Aorta (tissue), 5 donors: ENCODE results near the gene PSMC5. TPM values are rescaled to one million over a fixed set of nuclear protein-coding genes. Genes with fewer than 3 reads are reported as not detected.

Source experiments
- ATAC-seq: fragments of 200-7000 bp; cut with Tn5 transposase; one replicate; pipeline ENCODE4 v1.9.1; 2022; ENCODE audit warnings: moderate library complexity; ENCODE audit not compliant: low FRiP score
- DNase-seq, 2 donors: peaks; one replicate each; pipeline ENCODE4 v3.0.0-alpha.2; 2020
- H3K27ac ChIP-seq, 2 donors: one replicate each; pipeline ENCODE4 v1.5.1; 2013; ENCODE audit warnings: low read length in 2 of 2, mild to moderate bottlenecking in 2 of 2, moderate library complexity in 2 of 2, control low read depth in 1 of 2, inconsistent platforms in 1 of 2, low read depth in 1 of 2
- H3K27me3 ChIP-seq, 2 donors: one replicate each; pipeline ENCODE4 v1.6.1; 2013; ENCODE audit warnings: control low read depth in 1 of 2, low read length in 1 of 2, mild to moderate bottlenecking in 1 of 2, moderate library complexity in 1 of 2; ENCODE audit not compliant: insufficient read depth in 2 of 2, control insufficient read depth in 1 of 2
- H3K36me3 ChIP-seq, 2 donors: one replicate each; pipeline ENCODE4 v1.6.1; 2013; ENCODE audit warnings: control low read depth in 1 of 2, low read length in 1 of 2, mild to moderate bottlenecking in 1 of 2; ENCODE audit not compliant: insufficient read depth in 2 of 2, control insufficient read depth in 1 of 2
- H3K4me1 ChIP-seq, 2 donors: one replicate each; pipeline ENCODE4 v1.6.1; 2013; ENCODE audit warnings: low read length in 2 of 2, control low read depth in 1 of 2, mild to moderate bottlenecking in 1 of 2, moderate library complexity in 1 of 2; ENCODE audit not compliant: insufficient read depth in 2 of 2, control insufficient read depth in 1 of 2
- H3K4me3 ChIP-seq, 2 donors: one replicate each; pipeline ENCODE4 v1.5.1; 2013; ENCODE audit warnings: low read length in 2 of 2, control low read depth in 1 of 2, mild to moderate bottlenecking in 1 of 2
- H3K9me3 ChIP-seq: one replicate; pipeline ENCODE4 v1.6.1; 2013; ENCODE audit warnings: mild to moderate bottlenecking, low read length; ENCODE audit not compliant: control insufficient read depth
- WGBS, 2 donors: extraction: QIAGEN DNeasy Blood & Tissue Kit; methylation state at CpG; one replicate each; pipeline ENCODE4 v1.1.7; 2013; 5-methylcytosine and 5-hydroxymethylcytosine counted together
- intact Hi-C, 2 donors: fragments of 100-400 bp; cut with DNase I; formaldehyde crosslinking; loops; one replicate each; pipeline versions ENCODE4 v1.14.2 to v1.15.0; 2022
- polyA plus RNA-seq, 2 donors: library from polyadenylated mRNA; stranded (reverse); fragments of 200-250 nt; gene quantifications; one replicate each; pipeline ENCODE4 v1.2.3, GENCODE V29; 2013
- total RNA-seq, 2 donors: library from RNA; stranded (reverse); fragmentation: NEBNext Ultra II Directional; extraction: Animal tissue kit (Norgen Biotek cat#: 25700); gene quantifications; one replicate each; pipeline ENCODE4 v1.2.1, GENCODE V29; 2021
- donor health status: healthy with polysubstance abuse.
- donor health status: Bipolar disorder and iron deficiency.
- donor health status: DM: no; HTN: no; CAD: no.
- donor health status: DM: no; HTN: no; CAD: no.
- donor health status: DM: yes; HTN: yes; CAD: no.

The PSMC5 gene
- total and polyA plus RNA-seq, 4 donors: 81.1 to 208 (median 118) TPM

GRCh38 chr17:63826468-63827001 is 696 bp upstream of the PSMC5 start:
- H3K27ac ChIP-seq: peak overlapping the region in 1 of 2 donors; percentile 30
- peaks cover 4 to 19% of the 10 kb centered on the region in 2 donors for H3K36me3 ChIP-seq
- intact Hi-C loops: loop anchor here in 1 of 2 donors (2.0 to 5.0 kb wide), 2 partner anchors 54 to 681 kb away; partner anchors contain the start of genes CCDC47, CEP95 and DDX5
- DNase-seq (peak; percentile 50 to 80), ATAC-seq (peak; percentile 15)
- 0 to 1% methylated on average over 31 of the region's 31 CpGs for WGBS, 2 donors
- no peaks in the 10 kb centered on the region for H3K9me3 ChIP-seq
- H3K4me3 ChIP-seq: peak overlapping the region; percentile 20 to 63
- no peaks in the 10 kb centered on the region for H3K4me1 ChIP-seq
- H3K27me3 ChIP-seq: no peaks in the 10 kb centered on the region

- WGBS, 2 donors: 1 to 2% methylated on average over 19 of the region's 19 CpGs
- DNase-seq: peak in 1 of 2 donors; percentile 22
- Histone ChIP-seq H3K4me3 (peak overlapping the region; percentile 36 to 63), H3K36me3 (peaks cover 4 to 22% of the 10 kb centered on the region in 2 donors), H3K27me3 (no peaks in the 10 kb centered on the region), H3K4me1 (no peaks in the 10 kb centered on the region), H3K9me3 (no peaks in the 10 kb centered on the region), H3K27ac (peak overlapping the region in 1 of 2 donors; percentile 19)
- no peak for ATAC-seq
- intact Hi-C loops: loop anchor here in 1 of 2 donors (2.0 to 5.0 kb wide), 2 partner anchors 55 to 679 kb away; partner anchors contain the start of genes CCDC47, CEP95 and DDX5
Measured at GRCh38 chr17:63827801-63828221, 580 bp downstream of the PSMC5 start.

- no peaks in the 10 kb centered on the region for H3K4me1 ChIP-seq
- no peak overlapping the region for H3K27ac ChIP-seq
- ATAC-seq: no peak
- H3K4me3 ChIP-seq: no peak overlapping the region
- intact Hi-C loops: loop anchor here in 1 of 2 donors (5.0 kb wide), 1 partner anchor 678 kb away; the partner anchor contains the start of genes CEP95 and DDX5
- H3K36me3 ChIP-seq: peaks cover 4 to 26% of the 10 kb centered on the region in 2 donors
- no peak for DNase-seq
- no peaks in the 10 kb centered on the region for H3K27me3 ChIP-seq
- 94 to 96% methylated on average over 3 of the region's 3 CpGs for WGBS, 2 donors
- no peaks in the 10 kb centered on the region for H3K9me3 ChIP-seq
Measured at GRCh38 chr17:63828936-63829335, 1.7 kb downstream of the PSMC5 start.

DNA sequence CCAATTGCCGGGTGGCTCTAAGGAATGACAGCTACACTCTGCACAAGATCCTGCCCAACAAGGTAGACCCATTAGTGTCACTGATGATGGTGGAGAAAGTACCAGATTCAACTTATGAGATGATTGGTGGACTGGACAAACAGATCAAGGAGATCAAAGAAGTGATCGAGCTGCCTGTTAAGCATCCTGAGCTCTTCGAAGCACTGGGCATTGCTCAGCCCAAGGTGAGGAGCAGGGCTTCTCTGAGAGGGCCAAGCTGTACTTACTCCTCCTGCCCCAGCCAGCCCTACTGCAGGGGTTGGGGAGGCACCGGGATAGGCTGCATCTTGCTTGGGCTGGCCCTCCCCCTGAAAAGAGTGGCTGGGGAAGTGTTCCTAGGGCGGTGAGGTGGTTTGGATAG is 3.0 kb downstream of the PSMC5 start:
- no peak overlapping the region for H3K27ac ChIP-seq
- H3K9me3 ChIP-seq: no peaks in the 10 kb centered on the region
- ATAC-seq (no peak), DNase-seq (no peak)
- WGBS, 2 donors: 85 to 93% methylated on average over 5 of the region's 5 CpGs
- peaks cover 6 to 19% of the 10 kb centered on the region in 2 donors for H3K36me3 ChIP-seq
- H3K27me3 ChIP-seq: no peaks in the 10 kb centered on the region
- no peaks in the 10 kb centered on the region for H3K4me1 ChIP-seq
- H3K4me3 ChIP-seq: no peak overlapping the region
- intact Hi-C loops: no loop called here

DNA sequence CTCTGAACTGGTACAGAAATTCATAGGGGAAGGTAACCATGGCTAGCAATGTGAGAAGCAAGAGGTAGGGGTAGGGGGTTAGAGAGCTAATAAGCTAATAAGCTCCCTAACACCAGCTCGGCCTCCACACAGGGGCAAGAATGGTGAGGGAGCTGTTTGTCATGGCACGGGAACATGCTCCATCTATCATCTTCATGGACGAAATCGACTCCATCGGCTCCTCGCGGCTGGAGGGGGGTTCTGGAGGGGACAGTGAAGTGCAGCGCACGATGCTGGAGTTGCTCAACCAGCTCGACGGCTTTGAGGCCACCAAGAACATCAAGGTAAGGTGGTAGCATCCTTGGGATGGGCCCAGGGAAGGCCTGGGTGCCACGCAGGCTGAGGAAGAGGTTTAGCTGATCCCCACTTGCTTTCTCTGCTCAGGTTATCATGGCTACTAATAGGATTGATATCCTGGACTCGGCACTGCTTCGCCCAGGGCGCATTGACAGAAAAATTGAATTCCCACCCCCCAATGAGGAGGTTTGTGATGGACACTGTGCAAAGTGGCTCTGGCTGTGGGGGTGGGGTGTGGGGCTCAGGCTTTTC is 3.8 kb downstream of the PSMC5 start:
- ATAC-seq: no peak
- Histone ChIP-seq H3K36me3 (peaks cover 6 to 19% of the 10 kb centered on the region in 2 donors), H3K27ac (no peak overlapping the region), H3K4me3 (no peak overlapping the region), H3K4me1 (no peaks in the 10 kb centered on the region), H3K27me3 (no peaks in the 10 kb centered on the region), H3K9me3 (no peaks in the 10 kb centered on the region)
- 81 to 82% methylated on average over 15 of the region's 15 CpGs for WGBS, 2 donors
- DNase-seq: no peak
- intact Hi-C loops: no loop called here

- ATAC-seq: no peak
- Histone ChIP-seq H3K9me3 (no peaks in the 10 kb centered on the region), H3K4me1 (no peaks in the 10 kb centered on the region), H3K4me3 (no peak overlapping the region), H3K27me3 (no peaks in the 10 kb centered on the region), H3K27ac (no peak overlapping the region), H3K36me3 (peaks cover 6 to 19% of the 10 kb centered on the region in 2 donors)
- DNase-seq: no peak
- intact Hi-C loops: no loop called here
- WGBS, 2 donors: 75 to 80% methylated on average over 8 of the region's 8 CpGs
Measured at GRCh38 chr17:63831505-63831904, 4.3 kb downstream of the PSMC5 start.

DNA sequence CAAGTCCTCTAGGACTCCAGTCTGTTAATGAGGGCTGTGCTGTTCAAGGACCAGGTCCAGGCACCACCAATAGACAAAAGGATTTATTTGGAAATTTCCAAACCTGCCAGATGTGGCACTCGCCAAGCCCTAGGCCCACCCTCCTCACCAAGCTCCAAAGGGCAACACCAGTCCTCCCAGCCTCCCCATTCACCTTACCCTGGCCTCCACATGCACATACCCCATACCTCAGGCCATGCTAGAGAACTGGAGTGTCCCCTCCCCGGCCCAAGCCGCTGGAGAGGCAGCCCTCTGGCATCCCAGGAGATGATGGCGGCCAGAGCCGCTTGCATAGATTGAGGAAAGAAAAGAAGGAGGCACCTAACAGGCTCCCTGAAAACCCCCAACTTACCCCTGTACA is 4.8 kb downstream of the PSMC5 start:
- intact Hi-C loops: no loop called here
- Histone ChIP-seq H3K4me3 (no peak overlapping the region), H3K9me3 (no peaks in the 10 kb centered on the region), H3K27me3 (no peaks in the 10 kb centered on the region), H3K36me3 (peaks cover 6 to 19% of the 10 kb centered on the region in 2 donors), H3K4me1 (no peaks in the 10 kb centered on the region), H3K27ac (no peak overlapping the region)
- DNase-seq (no peak), ATAC-seq (no peak)
- WGBS, 2 donors: 79 to 83% methylated on average over 5 of the region's 5 CpGs

GRCh38 chr17:63832455-63832854 is 5.2 kb downstream of the PSMC5 start:
- DNase-seq: no peak
- no peaks in the 10 kb centered on the region for H3K27me3 ChIP-seq

More at GRCh38 chr17:63832455-63832854, 5.2 kb downstream of the PSMC5 start:
- Histone ChIP-seq H3K36me3 (peaks cover 6 to 19% of the 10 kb centered on the region in 2 donors), H3K4me3 (no peak overlapping the region), H3K9me3 (no peaks in the 10 kb centered on the region), H3K27ac (no peak overlapping the region), H3K4me1 (no peaks in the 10 kb centered on the region)
- intact Hi-C loops: no loop called here
- WGBS, 2 donors: 63 to 71% methylated on average over 2 of the region's 2 CpGs
- no peak for ATAC-seq
